ENCODE data around the gene ALG1L2.
"Not testable (repeated sequence)": the region's sequence is repeated elsewhere in the genome, so short reads cannot be mapped to it uniquely, and the experiment has no call there.

The ALG1L2 gene, protein sequence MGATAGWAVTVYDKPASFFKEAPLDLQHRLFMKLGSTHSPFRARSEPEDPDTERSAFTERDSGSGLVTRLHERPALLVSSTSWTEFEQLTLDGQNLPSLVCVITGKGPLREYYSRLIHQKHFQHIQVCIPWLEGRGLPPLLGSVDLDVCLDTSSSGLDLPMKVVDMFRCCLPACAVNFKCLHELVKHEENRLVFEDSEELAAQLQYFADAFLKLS

GRCh38 chr3:130081351-130081881, at the start of gene ALG1L2:
Gene ALG1L2 (plus strand): TSS chr3:130081831. CDS start chr3:130082017, 186 bp downstream.
- DNase-seq (ENCODE audit: low spot score): no peak

GRCh38 chr3:130037126-130037815, 44.4 kb upstream of the ALG1L2 start:
- not testable (repeated sequence) for DNase-seq (ENCODE audit: low spot score)

DNA sequence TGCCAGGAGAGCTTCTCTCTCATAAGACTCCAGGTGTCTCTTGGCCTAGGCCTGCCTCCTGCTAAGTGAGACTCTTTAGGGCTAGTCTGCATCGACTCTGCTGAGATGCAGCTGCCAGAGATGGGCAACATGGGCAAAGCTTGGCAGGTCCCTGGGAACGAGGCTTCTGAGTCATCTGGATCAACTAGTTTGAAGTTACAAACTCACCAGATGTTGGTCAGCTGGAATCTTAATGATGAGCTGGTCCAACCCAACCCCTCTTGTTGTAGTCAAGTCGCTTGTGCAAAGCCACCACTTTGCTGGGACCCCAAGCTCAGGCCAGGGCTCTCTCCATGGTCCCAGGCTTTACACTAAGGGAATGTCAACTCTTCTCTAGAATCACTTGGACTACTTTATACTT, 38.9 kb upstream of the ALG1L2 start:
- DNase-seq (ENCODE audit: low spot score): not testable (repeated sequence)

- not testable (repeated sequence) for DNase-seq (ENCODE audit: low spot score)
These were observed 38.0 kb upstream of the ALG1L2 start for GRCh38 chr3:130043658-130044057.

GRCh38 chr3:130044370-130044769, 37.3 kb upstream of the ALG1L2 start:
- no peak for DNase-seq (ENCODE audit: low spot score)

DNA sequence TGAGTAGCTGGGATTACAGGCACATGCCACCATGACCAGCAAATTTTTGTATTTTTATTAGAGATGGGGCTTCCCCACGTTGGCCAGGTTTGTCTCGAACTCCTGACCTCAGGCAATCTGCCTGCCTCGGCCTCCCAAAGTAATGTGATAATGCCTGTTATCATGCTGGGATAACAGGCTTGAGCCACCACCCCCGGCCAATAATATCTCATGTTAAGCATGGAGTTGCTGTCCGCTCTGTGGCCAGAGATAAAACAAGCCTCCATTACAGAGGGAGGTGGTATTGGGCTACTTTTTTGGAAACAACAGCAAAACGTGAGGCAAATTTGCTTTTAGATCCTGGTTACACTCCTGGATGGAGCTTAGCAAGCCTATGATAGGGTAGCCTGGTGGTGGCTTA, 32.9 kb upstream of the ALG1L2 start:
- no peak for DNase-seq (ENCODE audit: low spot score)

- DNase-seq (ENCODE audit: low spot score): not testable (repeated sequence)
These were observed 29.3 kb upstream of the ALG1L2 start for GRCh38 chr3:130052366-130052765.

DNA sequence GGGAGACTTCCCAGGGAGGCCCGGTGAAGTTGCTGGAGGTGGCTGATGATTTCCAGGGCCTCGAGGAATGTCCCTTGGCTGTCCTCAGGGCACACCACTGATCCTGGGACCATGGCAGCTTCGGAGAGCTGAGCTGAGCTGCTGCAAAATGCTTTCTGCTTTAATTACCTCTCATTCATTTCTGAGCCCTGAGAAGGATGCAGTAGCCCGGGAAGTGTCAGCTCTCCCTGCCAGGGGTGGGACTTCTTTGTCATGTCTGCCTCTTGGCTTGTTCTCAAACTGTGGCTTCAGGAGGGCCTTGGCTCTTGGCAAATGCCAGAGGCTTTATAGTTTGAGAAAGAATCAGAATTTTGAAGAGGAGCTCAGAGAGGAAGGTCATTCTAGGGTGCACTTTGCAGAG, 28.7 kb upstream of the ALG1L2 start:
- not testable (repeated sequence) for DNase-seq (ENCODE audit: low spot score)

DNA sequence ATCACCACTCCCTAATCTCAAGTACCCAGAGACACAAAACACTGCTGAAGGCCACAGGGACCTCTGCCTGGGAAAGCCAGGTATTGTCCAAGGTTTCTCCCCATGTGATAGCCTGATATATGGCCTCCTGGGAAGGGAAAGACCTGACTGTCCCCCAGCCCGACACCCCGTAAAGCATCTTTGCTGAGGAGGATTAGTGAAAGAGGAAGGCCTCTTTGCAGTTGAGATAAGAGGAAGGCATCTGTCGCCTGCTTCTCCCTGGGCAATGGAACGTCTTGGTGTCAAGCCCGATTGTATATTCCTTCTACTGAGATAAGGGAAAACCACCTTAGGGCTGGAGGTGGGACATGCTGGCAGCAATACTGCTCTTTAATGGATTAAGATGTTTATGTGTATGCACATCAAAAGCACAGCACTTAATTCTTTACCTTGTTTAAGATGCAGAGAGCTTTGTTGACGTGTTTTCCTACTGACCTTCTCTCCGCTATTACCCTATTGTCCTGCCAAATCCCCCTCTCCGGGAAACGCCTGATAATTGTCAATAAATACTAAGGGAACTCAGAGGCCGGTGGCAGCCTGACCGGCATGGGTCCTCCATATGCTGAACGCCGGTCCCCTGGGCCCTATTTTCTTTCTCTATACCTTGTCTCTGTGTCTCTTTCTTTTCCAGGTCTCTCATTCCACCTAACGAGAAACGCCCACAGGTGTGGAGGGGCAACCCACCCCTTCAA, 23.9 kb upstream of the ALG1L2 start:
- DNase-seq (ENCODE audit: low spot score): not testable (repeated sequence)

DNA sequence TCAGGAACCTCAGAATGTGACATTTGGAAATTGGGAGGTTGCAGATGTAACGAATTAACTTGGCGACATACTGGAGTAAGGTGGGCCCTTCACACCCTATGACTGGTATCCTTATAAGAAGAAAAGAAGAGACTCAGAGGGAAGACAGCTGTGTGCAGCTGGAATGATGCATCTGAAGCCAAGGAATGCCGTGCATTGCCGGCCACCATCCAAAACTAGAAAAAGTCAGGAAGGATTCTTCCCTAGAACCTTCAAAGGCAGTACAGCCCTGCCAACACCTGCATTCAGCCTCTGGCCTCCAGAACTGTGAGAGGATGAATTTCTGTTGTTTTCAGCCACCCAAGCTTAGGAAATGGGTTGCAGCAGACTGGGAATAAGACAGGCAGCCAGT, 23.4 kb upstream of the ALG1L2 start:
- DNase-seq (ENCODE audit: low spot score): not testable (repeated sequence)

DNA sequence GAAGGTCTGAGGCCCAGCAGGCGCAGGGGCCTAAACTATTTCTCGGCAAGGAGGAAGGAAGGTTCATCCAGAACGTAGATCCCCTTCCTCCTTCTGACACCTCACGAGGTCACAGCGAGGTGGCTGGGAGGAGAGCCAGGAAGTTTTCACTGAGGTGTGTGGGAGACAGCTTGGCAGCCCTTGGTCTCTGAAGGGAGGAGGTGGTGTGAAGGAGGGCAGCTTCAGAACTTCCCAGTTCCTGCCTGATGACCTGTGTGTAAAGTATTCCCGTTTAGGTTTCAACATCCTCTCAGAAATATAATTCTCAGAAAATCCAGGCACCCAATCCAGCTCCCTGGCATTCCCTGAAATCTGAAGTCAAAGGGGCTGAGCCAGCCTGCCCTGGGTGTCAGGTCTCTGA, 22.9 kb upstream of the ALG1L2 start:
- DNase-seq (ENCODE audit: low spot score): not testable (repeated sequence)

DNA sequence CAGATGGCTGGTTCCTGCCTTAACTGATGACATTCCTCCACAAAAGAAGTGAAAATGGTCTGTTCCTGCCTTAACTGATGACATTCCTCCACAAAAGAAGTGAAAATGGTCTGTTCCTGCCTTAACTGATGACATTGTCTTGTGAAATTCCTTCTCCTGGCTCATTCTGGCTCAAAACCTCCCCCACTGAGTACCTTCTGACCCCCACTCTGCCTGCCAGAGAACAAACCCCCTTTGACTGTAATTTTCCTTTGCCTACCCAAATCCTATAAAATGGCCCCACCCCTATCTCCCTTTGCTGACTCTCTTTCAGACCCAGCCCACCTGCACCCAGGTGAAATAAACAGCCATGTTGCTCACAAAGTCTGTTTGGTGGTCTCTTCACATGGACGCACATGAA, 22.5 kb upstream of the ALG1L2 start:
- not testable (repeated sequence) for DNase-seq (ENCODE audit: low spot score)

DNA sequence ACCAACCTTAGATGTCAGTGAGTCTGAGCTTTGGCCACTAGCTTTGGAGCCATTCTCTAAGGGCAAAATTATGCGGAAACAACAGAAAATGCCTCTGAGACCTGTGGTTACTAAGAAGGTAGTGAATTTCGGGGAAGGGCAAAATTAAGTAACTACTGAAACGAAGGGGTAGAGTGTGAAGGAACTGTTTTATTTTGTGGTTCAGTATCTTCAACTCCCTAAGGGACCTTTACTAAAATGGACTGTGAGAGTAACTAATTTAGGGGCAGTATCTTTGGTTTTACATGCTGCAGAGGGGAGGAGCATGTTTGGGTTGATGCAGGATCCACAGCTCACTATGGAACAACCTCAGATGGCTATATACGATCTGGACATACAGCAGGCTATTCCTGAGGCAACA, 8.0 kb upstream of the ALG1L2 start:
- DNase-seq (ENCODE audit: low spot score): no peak

GRCh38 chr3:130077636-130078035, 4.0 kb upstream of the ALG1L2 start:
- DNase-seq (ENCODE audit: low spot score): no peak

GRCh38 chr3:130083363-130084090, 1.9 kb downstream of the ALG1L2 start:
- not testable (repeated sequence) for DNase-seq (ENCODE audit: low spot score)

DNA sequence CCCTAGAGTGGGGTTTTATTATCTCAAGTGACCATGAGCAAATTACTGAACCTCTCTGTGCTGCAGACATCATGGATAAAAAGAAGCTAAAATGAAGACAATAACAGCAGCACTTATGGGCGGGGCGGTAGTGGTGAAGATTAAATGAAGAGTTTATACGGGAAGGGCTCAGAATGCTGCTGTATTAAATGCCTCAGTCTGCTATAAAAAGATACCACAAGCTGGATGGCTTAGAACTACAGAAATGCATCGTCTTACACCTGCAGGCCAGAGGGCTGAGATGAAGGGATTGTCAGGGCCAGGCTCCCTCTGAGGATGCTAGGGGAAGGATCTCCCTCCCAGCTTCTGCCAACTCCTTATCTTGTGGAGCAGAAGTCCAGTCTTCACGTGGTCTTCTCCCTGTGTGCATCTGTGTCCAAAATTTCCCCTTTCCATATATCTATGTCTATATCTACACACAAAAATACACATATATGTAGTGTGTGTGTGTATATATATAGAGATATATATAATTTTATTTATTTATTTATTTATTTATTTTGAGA, 2.9 kb downstream of the ALG1L2 start:
- no peak for DNase-seq (ENCODE audit: low spot score)

- DNase-seq (ENCODE audit: low spot score): no peak
These were observed 4.2 kb downstream of the ALG1L2 start for GRCh38 chr3:130085881-130086280.

- not testable (repeated sequence) for DNase-seq (ENCODE audit: low spot score)
These were observed 5.0 kb downstream of the ALG1L2 start for GRCh38 chr3:130086628-130087027.

DNA sequence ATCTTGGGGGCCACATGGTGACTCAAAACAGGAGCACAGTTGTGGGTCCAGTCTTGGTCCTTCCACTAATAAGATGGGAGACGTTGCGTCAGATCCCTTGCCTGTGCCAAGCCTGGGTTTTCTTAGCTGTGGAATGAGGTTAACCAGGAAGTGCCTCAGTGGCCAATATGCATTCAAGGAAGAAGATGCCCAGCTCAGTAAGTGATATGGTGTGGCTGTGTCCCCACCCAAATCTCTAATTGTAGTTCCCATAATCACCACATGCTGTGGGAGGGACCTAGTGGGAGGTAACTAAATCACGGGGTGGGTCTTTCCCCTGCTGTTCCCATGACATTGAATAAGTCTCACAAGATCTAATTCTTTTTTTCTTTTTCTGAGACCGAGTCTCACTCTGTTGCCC, 6.4 kb downstream of the ALG1L2 start:
- DNase-seq (ENCODE audit: low spot score): no peak

DNA sequence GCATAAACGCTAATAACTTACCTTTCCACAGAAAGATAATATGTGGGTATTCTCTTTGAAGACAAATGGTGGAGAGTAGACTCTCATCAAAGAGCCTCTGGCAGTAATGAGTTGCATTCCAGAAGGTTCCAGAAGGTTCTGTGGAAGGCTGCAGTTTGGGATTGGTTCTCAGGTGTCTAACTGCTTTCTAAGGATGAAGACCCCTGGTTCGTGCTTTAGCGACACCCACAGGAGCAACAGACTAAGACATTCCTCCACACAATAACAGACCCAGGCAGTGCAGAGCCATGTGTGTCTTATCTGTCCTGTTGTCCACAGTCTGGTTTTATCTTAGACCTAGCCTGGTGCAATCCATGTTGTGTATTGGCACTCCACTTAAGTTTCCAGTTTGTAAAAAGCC, 9.1 kb downstream of the ALG1L2 start:
- DNase-seq (ENCODE audit: low spot score): not testable (repeated sequence)

GRCh38 chr3:130091958-130092357, 10.3 kb downstream of the ALG1L2 start:
- DNase-seq (ENCODE audit: low spot score): no peak
